WTC11 (cell line): Measurements from ENCODE around the gene SP140. TPM values are rescaled to one million over a fixed set of nuclear protein-coding genes. Genes with fewer than 3 reads are reported as not detected.

Experiments used
- ATAC-seq: fragments of 200-7000 bp; cut with Tn5 transposase; 2 replicates; pipeline ENCODE4 v1.10.0; 2021; ENCODE audit warnings: mild to moderate bottlenecking, moderate library complexity
- CTCF ChIA-PET: fragments of 300-600 bp; sonication (Branson Sonifier 250); formaldehyde crosslinking; loops from one replicate; lab custom pipeline; 2021; ENCODE audit warnings: antibody characterized with exemption; lab: Charles Lee
- POLR2A ChIA-PET: fragments of 350-600 bp; sonication (Branson Sonifier 250); formaldehyde crosslinking; loops from one replicate; lab custom pipeline; 2021; ENCODE audit warnings: antibody characterized with exemption; lab: Charles Lee
- DNase-seq: peaks from one replicate; pipeline ENCODE4 v3.0.0; 2021; ENCODE audit warnings: low spot score
- H3K27ac Mint-ChIP-seq: 2 replicates; pipeline ENCODE4 v1.8.0; 2021; ENCODE audit warnings: mixed read lengths
- H3K27me3 Mint-ChIP-seq: 2 replicates; pipeline ENCODE4 v1.8.0; 2021; ENCODE audit warnings: low read depth, mild to moderate bottlenecking, moderate library complexity, mixed read lengths
- H3K36me3 Mint-ChIP-seq: 2 replicates; pipeline ENCODE4 v1.8.0; 2021; ENCODE audit warnings: mixed read lengths
- H3K4me1 Mint-ChIP-seq: 2 replicates; pipeline ENCODE4 v1.8.0; 2022; ENCODE audit warnings: mixed read lengths
- H3K4me3 Mint-ChIP-seq: 2 replicates; pipeline ENCODE4 v1.8.0; 2021; ENCODE audit warnings: mild to moderate bottlenecking, moderate library complexity, mixed read lengths
- H3K9me3 Mint-ChIP-seq: 2 replicates; pipeline ENCODE4 v1.8.0; 2021; ENCODE audit warnings: mixed read lengths
- EMX1 ChIP-seq: fragments of 250-450 bp; sonication (Bioruptor Pico); IDR thresholded peaks from 2 replicates; pipeline ENCODE4 v1.8.0; 2021; ENCODE audit warnings: mild to moderate bottlenecking
- IRF2 ChIP-seq: sonication (generic); formaldehyde crosslinking; IDR thresholded peaks from 2 replicates; pipeline ENCODE4 v1.8.0; 2022; ENCODE audit warnings: low read depth, missing genetic modification reagents, borderline replicate concordance
- MXD4 ChIP-seq: fragments of 250-450 bp; sonication (Bioruptor Pico); IDR thresholded peaks from 2 replicates; pipeline ENCODE4 v1.8.0; 2021; ENCODE audit warnings: mild to moderate bottlenecking, moderate library complexity, borderline replicate concordance
- OVOL2 ChIP-seq: fragments of 250-450 bp; sonication (Bioruptor Pico); IDR thresholded peaks from 2 replicates; pipeline ENCODE4 v1.9.0; 2021; ENCODE audit warnings: mild to moderate bottlenecking, borderline replicate concordance
- SMAD3 ChIP-seq: sonication (generic); formaldehyde crosslinking; IDR thresholded peaks from 2 replicates; pipeline ENCODE4 v1.8.0; 2022; ENCODE audit warnings: missing genetic modification reagents, mild to moderate bottlenecking, borderline replicate concordance
- TEAD4 ChIP-seq: sonication (generic); formaldehyde crosslinking; IDR thresholded peaks from 2 replicates; pipeline ENCODE4 v1.8.0; 2022; ENCODE audit warnings: mild to moderate bottlenecking, missing genetic modification reagents
- total RNA-seq: library from RNA; stranded (reverse); gene quantifications from 3 replicates; pipeline ENCODE4 v1.2.3, GENCODE V29; 2021
- TF ChIP-seq, protein P1 (sequence below): sonication (generic); formaldehyde crosslinking; IDR thresholded peaks from 2 replicates; pipeline ENCODE4 v1.8.1; 2022; ENCODE audit warnings: low read depth, missing genetic modification reagents, borderline replicate concordance
- TF ChIP-seq, protein P2 (sequence below): sonication (generic); formaldehyde crosslinking; IDR thresholded peaks from 2 replicates; pipeline ENCODE4 v1.8.0; 2022; ENCODE audit warnings: mild to moderate bottlenecking, missing genetic modification reagents
- TF ChIP-seq, protein P3 (sequence below): sonication (generic); formaldehyde crosslinking; IDR thresholded peaks from 2 replicates; pipeline ENCODE4 v1.8.1; 2022; ENCODE audit warnings: mild to moderate bottlenecking, missing genetic modification reagents, moderate library complexity, borderline replicate concordance
- TF ChIP-seq, protein P4 (sequence below): sonication (generic); formaldehyde crosslinking; IDR thresholded peaks from 2 replicates; pipeline ENCODE4 v1.8.0; 2023; ENCODE audit warnings: missing genetic modification reagents
- TF ChIP-seq, protein P5 (sequence below): sonication (generic); formaldehyde crosslinking; IDR thresholded peaks from 2 replicates; pipeline ENCODE4 v1.8.1; 2023; ENCODE audit warnings: mild to moderate bottlenecking, missing genetic modification reagents
- TF ChIP-seq, protein P6 (sequence below): fragments of 250-450 bp; sonication (Bioruptor Pico); IDR thresholded peaks from 2 replicates; pipeline ENCODE4 v1.8.0; 2021; ENCODE audit warnings: mild to moderate bottlenecking
- TF ChIP-seq, protein P7 (sequence below): fragments of 250-450 bp; sonication (Bioruptor Pico); IDR thresholded peaks from 2 replicates; pipeline ENCODE4 v1.9.0; 2021; ENCODE audit warnings: mild to moderate bottlenecking, borderline replicate concordance
- TF ChIP-seq, protein P8 (sequence below): sonication (generic); formaldehyde crosslinking; IDR thresholded peaks from 2 replicates; pipeline ENCODE4 v1.8.1; 2022; ENCODE audit warnings: missing genetic modification reagents, borderline replicate concordance

SP140 gene
- total RNA-seq, 1 experiment from 2014 or later = 0.66 TPM

DNA sequence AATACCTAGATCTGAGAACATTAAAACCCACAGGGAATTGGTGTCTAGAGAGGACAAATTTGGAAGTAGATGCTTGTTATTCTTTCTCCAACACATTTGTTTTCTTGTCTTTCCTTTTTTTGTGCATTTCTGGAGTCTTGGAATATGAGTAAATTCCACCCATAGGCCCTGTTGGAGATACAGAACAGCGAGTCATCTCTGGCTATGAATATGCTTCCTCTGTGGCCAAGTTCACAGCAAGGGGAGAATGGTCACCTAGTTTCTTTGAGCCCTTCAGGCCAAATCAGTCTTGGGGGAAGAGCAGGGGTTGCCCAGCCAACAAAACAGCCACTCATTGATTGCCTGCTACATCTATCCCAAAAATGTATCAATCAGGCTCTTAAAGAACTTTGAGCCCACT lies 132.8 kb downstream of the SP140 start (continued):
- TF ChIP-seq, protein P1, sequence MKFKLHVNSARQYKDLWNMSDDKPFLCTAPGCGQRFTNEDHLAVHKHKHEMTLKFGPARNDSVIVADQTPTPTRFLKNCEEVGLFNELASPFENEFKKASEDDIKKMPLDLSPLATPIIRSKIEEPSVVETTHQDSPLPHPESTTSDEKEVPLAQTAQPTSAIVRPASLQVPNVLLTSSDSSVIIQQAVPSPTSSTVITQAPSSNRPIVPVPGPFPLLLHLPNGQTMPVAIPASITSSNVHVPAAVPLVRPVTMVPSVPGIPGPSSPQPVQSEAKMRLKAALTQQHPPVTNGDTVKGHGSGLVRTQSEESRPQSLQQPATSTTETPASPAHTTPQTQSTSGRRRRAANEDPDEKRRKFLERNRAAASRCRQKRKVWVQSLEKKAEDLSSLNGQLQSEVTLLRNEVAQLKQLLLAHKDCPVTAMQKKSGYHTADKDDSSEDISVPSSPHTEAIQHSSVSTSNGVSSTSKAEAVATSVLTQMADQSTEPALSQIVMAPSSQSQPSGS (CRISPR knock-in tag) = no peak
- TF ChIP-seq MXD4 (CRISPR knock-in tag) (no peak), SMAD3 (CRISPR knock-in tag) (no peak)
- TF ChIP-seq, protein P2, sequence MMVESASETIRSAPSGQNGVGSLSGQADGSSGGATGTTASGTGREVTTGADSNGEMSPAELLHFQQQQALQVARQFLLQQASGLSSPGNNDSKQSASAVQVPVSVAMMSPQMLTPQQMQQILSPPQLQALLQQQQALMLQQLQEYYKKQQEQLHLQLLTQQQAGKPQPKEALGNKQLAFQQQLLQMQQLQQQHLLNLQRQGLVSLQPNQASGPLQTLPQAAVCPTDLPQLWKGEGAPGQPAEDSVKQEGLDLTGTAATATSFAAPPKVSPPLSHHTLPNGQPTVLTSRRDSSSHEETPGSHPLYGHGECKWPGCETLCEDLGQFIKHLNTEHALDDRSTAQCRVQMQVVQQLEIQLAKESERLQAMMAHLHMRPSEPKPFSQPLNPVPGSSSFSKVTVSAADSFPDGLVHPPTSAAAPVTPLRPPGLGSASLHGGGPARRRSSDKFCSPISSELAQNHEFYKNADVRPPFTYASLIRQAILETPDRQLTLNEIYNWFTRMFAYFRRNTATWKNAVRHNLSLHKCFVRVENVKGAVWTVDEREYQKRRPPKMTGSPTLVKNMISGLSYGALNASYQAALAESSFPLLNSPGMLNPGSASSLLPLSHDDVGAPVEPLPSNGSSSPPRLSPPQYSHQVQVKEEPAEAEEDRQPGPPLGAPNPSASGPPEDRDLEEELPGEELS (CRISPR knock-in tag) = no peak
- TF ChIP-seq, protein P3, sequence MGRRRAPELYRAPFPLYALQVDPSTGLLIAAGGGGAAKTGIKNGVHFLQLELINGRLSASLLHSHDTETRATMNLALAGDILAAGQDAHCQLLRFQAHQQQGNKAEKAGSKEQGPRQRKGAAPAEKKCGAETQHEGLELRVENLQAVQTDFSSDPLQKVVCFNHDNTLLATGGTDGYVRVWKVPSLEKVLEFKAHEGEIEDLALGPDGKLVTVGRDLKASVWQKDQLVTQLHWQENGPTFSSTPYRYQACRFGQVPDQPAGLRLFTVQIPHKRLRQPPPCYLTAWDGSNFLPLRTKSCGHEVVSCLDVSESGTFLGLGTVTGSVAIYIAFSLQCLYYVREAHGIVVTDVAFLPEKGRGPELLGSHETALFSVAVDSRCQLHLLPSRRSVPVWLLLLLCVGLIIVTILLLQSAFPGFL (CRISPR knock-in tag) = no peak
- TF ChIP-seq, protein P4, sequence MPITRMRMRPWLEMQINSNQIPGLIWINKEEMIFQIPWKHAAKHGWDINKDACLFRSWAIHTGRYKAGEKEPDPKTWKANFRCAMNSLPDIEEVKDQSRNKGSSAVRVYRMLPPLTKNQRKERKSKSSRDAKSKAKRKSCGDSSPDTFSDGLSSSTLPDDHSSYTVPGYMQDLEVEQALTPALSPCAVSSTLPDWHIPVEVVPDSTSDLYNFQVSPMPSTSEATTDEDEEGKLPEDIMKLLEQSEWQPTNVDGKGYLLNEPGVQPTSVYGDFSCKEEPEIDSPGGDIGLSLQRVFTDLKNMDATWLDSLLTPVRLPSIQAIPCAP (CRISPR knock-in tag) = no peak
- TF ChIP-seq, all 79 proteins: peak for 0

DNA sequence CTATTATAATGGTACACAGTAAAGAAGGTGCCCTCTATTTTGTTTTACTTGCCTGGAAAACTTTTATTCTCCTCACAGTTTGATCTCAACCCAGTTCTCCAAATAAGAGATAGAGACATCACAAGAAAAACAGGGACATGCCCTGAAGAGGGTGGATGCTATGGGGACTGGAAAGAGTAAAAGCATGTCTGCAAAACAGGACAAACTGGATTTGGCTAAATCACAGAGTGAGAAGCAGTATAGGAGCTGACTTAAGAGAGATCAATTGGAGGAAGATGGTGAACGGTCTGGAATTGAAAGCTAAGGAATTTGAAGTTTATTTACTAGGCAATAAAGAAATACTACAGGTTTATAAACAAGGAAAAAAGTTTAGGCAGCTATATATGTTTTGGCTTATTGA lies 134.5 kb downstream of the SP140 start:
- no peak for ATAC-seq
- ChIA-PET POLR2A (no interaction called here), CTCF (no interaction called here)
- H3K4me1 Mint-ChIP-seq = peaks cover 3% of the 10 kb centered on the region
- H3K36me3 Mint-ChIP-seq = peaks cover 11% of the 10 kb centered on the region
- H3K9me3 Mint-ChIP-seq = peaks cover 15% of the 10 kb centered on the region
- no peak for DNase-seq
- TF ChIP-seq, protein P5, sequence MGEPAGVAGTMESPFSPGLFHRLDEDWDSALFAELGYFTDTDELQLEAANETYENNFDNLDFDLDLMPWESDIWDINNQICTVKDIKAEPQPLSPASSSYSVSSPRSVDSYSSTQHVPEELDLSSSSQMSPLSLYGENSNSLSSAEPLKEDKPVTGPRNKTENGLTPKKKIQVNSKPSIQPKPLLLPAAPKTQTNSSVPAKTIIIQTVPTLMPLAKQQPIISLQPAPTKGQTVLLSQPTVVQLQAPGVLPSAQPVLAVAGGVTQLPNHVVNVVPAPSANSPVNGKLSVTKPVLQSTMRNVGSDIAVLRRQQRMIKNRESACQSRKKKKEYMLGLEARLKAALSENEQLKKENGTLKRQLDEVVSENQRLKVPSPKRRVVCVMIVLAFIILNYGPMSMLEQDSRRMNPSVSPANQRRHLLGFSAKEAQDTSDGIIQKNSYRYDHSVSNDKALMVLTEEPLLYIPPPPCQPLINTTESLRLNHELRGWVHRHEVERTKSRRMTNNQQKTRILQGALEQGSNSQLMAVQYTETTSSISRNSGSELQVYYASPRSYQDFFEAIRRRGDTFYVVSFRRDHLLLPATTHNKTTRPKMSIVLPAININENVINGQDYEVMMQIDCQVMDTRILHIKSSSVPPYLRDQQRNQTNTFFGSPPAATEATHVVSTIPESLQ (CRISPR knock-in tag) = no peak
- TF ChIP-seq, protein P6, sequence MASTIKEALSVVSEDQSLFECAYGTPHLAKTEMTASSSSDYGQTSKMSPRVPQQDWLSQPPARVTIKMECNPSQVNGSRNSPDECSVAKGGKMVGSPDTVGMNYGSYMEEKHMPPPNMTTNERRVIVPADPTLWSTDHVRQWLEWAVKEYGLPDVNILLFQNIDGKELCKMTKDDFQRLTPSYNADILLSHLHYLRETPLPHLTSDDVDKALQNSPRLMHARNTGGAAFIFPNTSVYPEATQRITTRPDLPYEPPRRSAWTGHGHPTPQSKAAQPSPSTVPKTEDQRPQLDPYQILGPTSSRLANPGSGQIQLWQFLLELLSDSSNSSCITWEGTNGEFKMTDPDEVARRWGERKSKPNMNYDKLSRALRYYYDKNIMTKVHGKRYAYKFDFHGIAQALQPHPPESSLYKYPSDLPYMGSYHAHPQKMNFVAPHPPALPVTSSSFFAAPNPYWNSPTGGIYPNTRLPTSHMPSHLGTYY (CRISPR knock-in tag) = no peak
- TF ChIP-seq EMX1 (no peak), TEAD4 (CRISPR knock-in tag) (no peak), IRF2 (CRISPR knock-in tag) (no peak), OVOL2 (CRISPR knock-in tag) (no peak)
- TF ChIP-seq, protein P3 (CRISPR knock-in tag) = no peak
- TF ChIP-seq, protein P1 (CRISPR knock-in tag) = no peak
- TF ChIP-seq, protein P7, sequence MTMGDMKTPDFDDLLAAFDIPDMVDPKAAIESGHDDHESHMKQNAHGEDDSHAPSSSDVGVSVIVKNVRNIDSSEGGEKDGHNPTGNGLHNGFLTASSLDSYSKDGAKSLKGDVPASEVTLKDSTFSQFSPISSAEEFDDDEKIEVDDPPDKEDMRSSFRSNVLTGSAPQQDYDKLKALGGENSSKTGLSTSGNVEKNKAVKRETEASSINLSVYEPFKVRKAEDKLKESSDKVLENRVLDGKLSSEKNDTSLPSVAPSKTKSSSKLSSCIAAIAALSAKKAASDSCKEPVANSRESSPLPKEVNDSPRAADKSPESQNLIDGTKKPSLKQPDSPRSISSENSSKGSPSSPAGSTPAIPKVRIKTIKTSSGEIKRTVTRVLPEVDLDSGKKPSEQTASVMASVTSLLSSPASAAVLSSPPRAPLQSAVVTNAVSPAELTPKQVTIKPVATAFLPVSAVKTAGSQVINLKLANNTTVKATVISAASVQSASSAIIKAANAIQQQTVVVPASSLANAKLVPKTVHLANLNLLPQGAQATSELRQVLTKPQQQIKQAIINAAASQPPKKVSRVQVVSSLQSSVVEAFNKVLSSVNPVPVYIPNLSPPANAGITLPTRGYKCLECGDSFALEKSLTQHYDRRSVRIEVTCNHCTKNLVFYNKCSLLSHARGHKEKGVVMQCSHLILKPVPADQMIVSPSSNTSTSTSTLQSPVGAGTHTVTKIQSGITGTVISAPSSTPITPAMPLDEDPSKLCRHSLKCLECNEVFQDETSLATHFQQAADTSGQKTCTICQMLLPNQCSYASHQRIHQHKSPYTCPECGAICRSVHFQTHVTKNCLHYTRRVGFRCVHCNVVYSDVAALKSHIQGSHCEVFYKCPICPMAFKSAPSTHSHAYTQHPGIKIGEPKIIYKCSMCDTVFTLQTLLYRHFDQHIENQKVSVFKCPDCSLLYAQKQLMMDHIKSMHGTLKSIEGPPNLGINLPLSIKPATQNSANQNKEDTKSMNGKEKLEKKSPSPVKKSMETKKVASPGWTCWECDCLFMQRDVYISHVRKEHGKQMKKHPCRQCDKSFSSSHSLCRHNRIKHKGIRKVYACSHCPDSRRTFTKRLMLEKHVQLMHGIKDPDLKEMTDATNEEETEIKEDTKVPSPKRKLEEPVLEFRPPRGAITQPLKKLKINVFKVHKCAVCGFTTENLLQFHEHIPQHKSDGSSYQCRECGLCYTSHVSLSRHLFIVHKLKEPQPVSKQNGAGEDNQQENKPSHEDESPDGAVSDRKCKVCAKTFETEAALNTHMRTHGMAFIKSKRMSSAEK (CRISPR knock-in tag) = no peak
- TF ChIP-seq, protein P8, sequence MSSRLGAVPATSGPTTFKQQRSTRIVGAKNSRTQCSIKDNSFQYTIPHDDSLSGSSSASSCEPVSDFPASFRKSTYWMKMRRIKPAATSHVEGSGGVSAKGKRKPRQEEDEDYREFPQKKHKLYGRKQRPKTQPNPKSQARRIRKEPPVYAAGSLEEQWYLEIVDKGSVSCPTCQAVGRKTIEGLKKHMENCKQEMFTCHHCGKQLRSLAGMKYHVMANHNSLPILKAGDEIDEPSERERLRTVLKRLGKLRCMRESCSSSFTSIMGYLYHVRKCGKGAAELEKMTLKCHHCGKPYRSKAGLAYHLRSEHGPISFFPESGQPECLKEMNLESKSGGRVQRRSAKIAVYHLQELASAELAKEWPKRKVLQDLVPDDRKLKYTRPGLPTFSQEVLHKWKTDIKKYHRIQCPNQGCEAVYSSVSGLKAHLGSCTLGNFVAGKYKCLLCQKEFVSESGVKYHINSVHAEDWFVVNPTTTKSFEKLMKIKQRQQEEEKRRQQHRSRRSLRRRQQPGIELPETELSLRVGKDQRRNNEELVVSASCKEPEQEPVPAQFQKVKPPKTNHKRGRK (CRISPR knock-in tag) = no peak
- H3K27me3 Mint-ChIP-seq = no peaks in the 10 kb centered on the region
- H3K27ac Mint-ChIP-seq = no peak overlapping the region
- H3K4me3 Mint-ChIP-seq = no peak overlapping the region
